ENCODE measurements around the gene C1R.

Gene C1R

GRCh38 chr12:7096006-7096932 lies 4.0 kb upstream of the C1R start:
- DNase-seq = peak; percentile 25

GRCh38 chr12:7093892-7094291 lies 1.6 kb upstream of the C1R start:
- no peak for DNase-seq

GRCh38 chr12:7093486-7093885 lies 1.2 kb upstream of the C1R start:
- DNase-seq = no peak

GRCh38 chr12:7092986-7093460 lies 778 bp upstream of the C1R start:
- no peak for DNase-seq

- no peak for DNase-seq
Measured at GRCh38 chr12:7091660-7092228, 501 bp downstream of the C1R start.

GRCh38 chr12:7091171-7091570 lies 1.1 kb downstream of the C1R start:
- DNase-seq = no peak

GRCh38 chr12:7090222-7090998 lies 1.8 kb downstream of the C1R start:
- DNase-seq = no peak

- DNase-seq = no peak
Measured at GRCh38 chr12:7089196-7089871, 2.9 kb downstream of the C1R start.

GRCh38 chr12:7083125-7083524 lies 9.1 kb downstream of the C1R start:
- no peak for DNase-seq

- DNase-seq = no peak
Measured at GRCh38 chr12:7081037-7081436, 11.2 kb downstream of the C1R start.

- no peak for DNase-seq
Measured at GRCh38 chr12:7079826-7080125, 12.5 kb downstream of the C1R start.

- DNase-seq = no peak
Measured at GRCh38 chr12:7078163-7078562, 14.1 kb downstream of the C1R start.

GRCh38 chr12:7076493-7076892 lies 15.8 kb downstream of the C1R start:
- no peak for DNase-seq

- no peak for DNase-seq
Measured at GRCh38 chr12:7075939-7076338, 16.3 kb downstream of the C1R start.

GRCh38 chr12:7075518-7075917 lies 16.7 kb downstream of the C1R start:
- no peak for DNase-seq

GRCh38 chr12:7073946-7074345 lies 18.3 kb downstream of the C1R start:
- DNase-seq = no peak

- no peak for DNase-seq
Measured at GRCh38 chr12:7072554-7072953, 19.7 kb downstream of the C1R start.

GRCh38 chr12:7072035-7072434 lies 20.2 kb downstream of the C1R start:
- no peak for DNase-seq

GRCh38 chr12:7069386-7069785 lies 22.9 kb downstream of the C1R start:
- DNase-seq = no peak

GRCh38 chr12:7068994-7069346 lies 23.3 kb downstream of the C1R start:
- no peak for DNase-seq

GRCh38 chr12:7068240-7068993 lies 23.8 kb downstream of the C1R start:
- no peak for DNase-seq

GRCh38 chr12:7067096-7067495 lies 25.1 kb downstream of the C1R start:
- no peak for DNase-seq

- DNase-seq = no peak
Measured at GRCh38 chr12:7066596-7066995, 25.6 kb downstream of the C1R start.

Data from right forelimb (tissue), 1 donor.